GM12878 (cell line): ENCODE results near the gene SKA1. TPM values are rescaled to one million over a fixed set of nuclear protein-coding genes. Genes with fewer than 3 reads are reported as not detected.

ENCODE experiments used
- ATAC-seq: fragments of 200-7000 bp; cut with Tn5 transposase; 3 replicates; pipeline ENCODE4 v1.9.1; 2020; ENCODE audit warnings: mild to moderate bottlenecking, moderate library complexity
- BruUV-seq: library from RNA; stranded (reverse); fragments of 400-500 nt; replicated peaks from 2 replicates; lab custom pipeline; 2021; lab: Mats Ljungman, UMichigan
- CTCF ChIA-PET: fragments of 300-600 bp; sonication (Branson Sonifier 250); formaldehyde crosslinking; extraction: SDS; loops from one replicate; lab custom pipeline; 2021; ENCODE audit warnings: inconsistent platforms; lab: Yijun Ruan, JAX
- POLR2A ChIA-PET: fragments of 350-600 bp; formaldehyde crosslinking; extraction: SDS; loops from one replicate; lab custom pipeline; 2021; ENCODE audit warnings: inconsistent platforms; lab: Charles Lee
- RAD21 ChIA-PET: fragments of 300-600 bp; sonication (Branson Sonifier 250); formaldehyde crosslinking; loops from one replicate; lab custom pipeline; 2023; ENCODE audit warnings: antibody characterized with exemption; ENCODE audit not compliant: unreplicated experiment; lab: Charles Lee
- SMC1A ChIA-PET: fragments of 300-600 bp; sonication (Branson Sonifier 250); formaldehyde crosslinking; loops from one replicate; lab custom pipeline; 2023; ENCODE audit not compliant: unreplicated experiment, uncharacterized antibody; lab: Charles Lee
- DNase-seq: peaks from one replicate; pipeline ENCODE4 v3.0.0-alpha.2; 2011; ENCODE audit warnings: low read depth, low spot score
- FAIRE-seq: peaks from 3 replicates; lab custom pipeline; 2011; peaks lifted over from hg19 to GRCh38; lab: Jason Lieb, UNC
- H2AFZ ChIP-seq: 2 replicates; pipeline ENCODE4 v1.6.0; 2011; ENCODE audit warnings: low read depth, low read length, control low read depth; ENCODE audit not compliant: control insufficient read depth
- H3K27ac ChIP-seq: 2 replicates; pipeline ENCODE4 v1.5.1; 2011; ENCODE audit warnings: control low read depth; ENCODE audit not compliant: control insufficient read depth, insufficient read depth
- H3K27me3 ChIP-seq, 2 experiments: replicated peaks in 1 of 2; 2 replicates each; pipeline versions ENCODE4 v1.6.0 to v1.6.1; 2011; ENCODE audit warnings: low read length in 1 of 2; ENCODE audit not compliant: control insufficient read depth in 2 of 2, insufficient read depth in 2 of 2
- H3K36me3 ChIP-seq, 2 experiments: 2 replicates each; pipeline ENCODE4 v1.5.1; 2011; ENCODE audit warnings: low read length in 1 of 2; ENCODE audit not compliant: control insufficient read depth in 2 of 2, insufficient read depth in 2 of 2
- H3K4me1 ChIP-seq: 2 replicates; pipeline ENCODE4 v1.6.1; 2011; ENCODE audit warnings: mild to moderate bottlenecking, low read length, moderate library complexity, mixed read lengths; ENCODE audit not compliant: control insufficient read depth, insufficient read depth
- H3K4me2 ChIP-seq: 2 replicates; pipeline ENCODE4 v1.6.0; 2011; ENCODE audit warnings: control low read depth; ENCODE audit not compliant: control insufficient read depth, insufficient read depth
- H3K4me3 ChIP-seq: fragments of 200-600 bp; sonication (generic); 2 replicates; pipeline ENCODE4 v1.5.1; 2016
- H3K79me2 ChIP-seq: 2 replicates; pipeline ENCODE4 v1.6.0; 2011; ENCODE audit warnings: low read length; ENCODE audit not compliant: control insufficient read depth, insufficient read depth
- H3K9ac ChIP-seq: 2 replicates; pipeline ENCODE4 v1.8.0; 2011; ENCODE audit warnings: low read length, control low read depth, mixed read lengths; ENCODE audit not compliant: control insufficient read depth, insufficient read depth
- H3K9me3 ChIP-seq: replicated peaks from 3 replicates; pipeline ENCODE4 v1.5.1; 2011; ENCODE audit warnings: mild to moderate bottlenecking, low read length; ENCODE audit not compliant: control insufficient read depth, insufficient read depth
- H4K20me1 ChIP-seq: 2 replicates; pipeline ENCODE4 v1.6.0; 2011; ENCODE audit not compliant: control insufficient read depth, insufficient read depth
- CBFB ChIP-seq: IDR thresholded peaks from 2 replicates; pipeline ENCODE4 v1.6.1; 2016; ENCODE audit warnings: antibody characterized with exemption, low read depth
- CBX3 ChIP-seq: fragments of 200-600 bp; sonication (generic); IDR thresholded peaks from 2 replicates; pipeline ENCODE4 v1.6.1; 2016; ENCODE audit warnings: low read depth, borderline replicate concordance
- FOS ChIP-seq: IDR thresholded peaks from 3 replicates; pipeline ENCODE4 v1.6.1; 2011; ENCODE audit warnings: borderline replicate concordance; ENCODE audit not compliant: insufficient read length; ENCODE audit errors: extremely low read depth
- JUND ChIP-seq: IDR thresholded peaks from 2 replicates; pipeline ENCODE4 v1.6.1; 2012; ENCODE audit warnings: low read depth, mild to moderate bottlenecking, low read length, improper control_type of control experiment, moderate library complexity
- KDM1A ChIP-seq: fragments of 200-600 bp; sonication (generic); IDR thresholded peaks from 2 replicates; pipeline ENCODE4 v1.6.1; 2016; ENCODE audit warnings: borderline replicate concordance
- NFYA ChIP-seq: IDR thresholded peaks from 2 replicates; pipeline ENCODE4 v1.6.1; 2011; ENCODE audit warnings: low read depth, mild to moderate bottlenecking, low read length, improper control_type of control experiment, borderline replicate concordance
- NR2F1 ChIP-seq: fragments of 450-650 bp; conservative IDR thresholded peaks from 2 replicates; pipeline ENCODE4 v1.6.1; 2017; ENCODE audit warnings: mild to moderate bottlenecking
- NRF1 ChIP-seq: conservative IDR thresholded peaks from 2 replicates; pipeline ENCODE4 v1.6.1; 2011; ENCODE audit warnings: mild to moderate bottlenecking, low read depth, low read length, improper control_type of control experiment
- POLR2A ChIP-seq: IDR thresholded peaks from 2 replicates; pipeline ENCODE4 v1.6.1; 2011; ENCODE audit warnings: low read depth, mild to moderate bottlenecking, low read length
- PRDM15 ChIP-seq: fragments of 450-650 bp; formaldehyde crosslinking; IDR thresholded peaks from 2 replicates; pipeline ENCODE4 v1.4.0; 2020; ENCODE audit warnings: mild to moderate bottlenecking, moderate library complexity
- RAD51 ChIP-seq: fragments of 450-650 bp; IDR thresholded peaks from 2 replicates; pipeline ENCODE4 v1.6.1; 2016; ENCODE audit warnings: moderate library complexity, mild to moderate bottlenecking, inconsistent platforms
- RBBP5 ChIP-seq: fragments of 200-600 bp; sonication (generic); conservative IDR thresholded peaks from 2 replicates; pipeline ENCODE4 v1.6.1; 2016
- ZZZ3 ChIP-seq: IDR thresholded peaks from 2 replicates; pipeline ENCODE4 v1.6.1; 2011; ENCODE audit warnings: low read depth; ENCODE audit not compliant: control insufficient read depth, insufficient read length
- WGBS: methylation state at CpG from one replicate; pipeline ENCODE4 v1.1.6; 2016; ENCODE audit warnings: low lambda C conversion rate; ENCODE audit not compliant: insufficient replicate concordance, insufficient coverage; ENCODE audit errors: missing lambda C conversion rate; 5-methylcytosine and 5-hydroxymethylcytosine counted together
- in situ Hi-C: fragments of 300-500 bp; cut with MboI; formaldehyde crosslinking; loops from 9 replicates; pipeline ENCODE4 v1.14.3; 2018; ENCODE audit warnings: mixed read lengths
- intact Hi-C: fragments of 100-400 bp; cut with micrococcal nuclease; formaldehyde crosslinking; loops from one replicate; pipeline ENCODE4 v1.14.2; 2022; ENCODE audit not compliant: unreplicated experiment
- polyA plus RNA-seq, 11 experiments: library from polyadenylated mRNA; depleted of rRNA in 4 of 11; unstranded in 6 of 11; stranded (reverse) in 5 of 11; fragments of >200 nt; fragmentation: Nextera tagmentation in 4 of 11; fragmentation: Illumina TruSeq in 1 of 11; extraction: Ambion mirVana in 4 of 11; extraction: Trizol in 1 of 11; gene quantifications; 1 replicate in 1 of 11; 2 replicates in 10 of 11; pipeline versions ENCODE4 v1.2.1 to v1.2.3, GENCODE V29; 2011 to 2016; ENCODE audit warnings: inconsistent platforms in 2 of 11, missing spikeins in 2 of 11, low read depth in 1 of 11
- total RNA-seq, 4 experiments: library from RNA; depleted of rRNA in 3 of 4; stranded (reverse); fragments of >200 nt in 3 of 4; fragmentation: Illumina TruSeq in 1 of 4; extraction: Trizol in 1 of 4; gene quantifications; 2 replicates each; pipeline versions ENCODE4 v1.2.1 to v1.2.3, GENCODE V29; 2013 to 2021
- TF ChIP-seq, protein P1 (sequence below): fragments of 450-650 bp; conservative IDR thresholded peaks from 2 replicates; pipeline ENCODE4 v1.6.1; 2017; ENCODE audit warnings: mild to moderate bottlenecking, moderate library complexity
- TF ChIP-seq, protein P2 (sequence below): IDR thresholded peaks from 2 replicates; pipeline ENCODE4 v1.6.1; 2012; ENCODE audit warnings: low read depth, low read length, improper control_type of control experiment
- TF ChIP-seq, protein P3 (sequence below): fragments of 150-350 bp; IDR thresholded peaks from 2 replicates; pipeline ENCODE4 v1.6.1; 2016; ENCODE audit warnings: low read depth, low read length

SKA1 gene
- total and polyA plus RNA-seq, 10 of the 15 experiments (the other 5 are each of a cell fraction or from before 2014, with no cell fraction given): 16.4 to 36.7 (median 31.1) TPM

DNA sequence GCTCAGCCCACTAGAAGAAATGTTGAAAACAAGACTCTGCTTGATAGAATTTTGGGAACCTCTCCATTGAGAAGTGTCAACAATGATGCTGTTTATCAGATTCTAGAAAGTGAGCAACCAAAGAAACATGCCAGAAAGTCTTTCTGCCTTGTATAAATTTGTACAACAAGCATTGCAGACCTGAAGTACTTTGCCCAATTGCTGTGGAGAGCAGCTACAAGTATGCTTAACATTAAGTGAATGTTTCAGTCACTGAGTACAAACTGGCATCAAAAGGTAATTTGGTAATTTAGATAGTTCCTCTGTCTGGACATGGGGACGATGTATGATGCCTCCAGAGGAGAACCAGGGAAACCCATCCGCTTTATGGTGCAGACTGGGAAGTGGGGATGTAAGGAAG, 33.4 kb upstream of the SKA1 start:
- CTCF ChIA-PET: interaction anchor here (0.6 to 2.1 kb wide), 2 partner anchors 9 to 16 kb away, joined by 3 to 7 read pairs; no protein-coding TSS in a partner anchor
- no peak overlapping the region; the same call in 1 of the 2 replicates for H2AFZ ChIP-seq
- in situ Hi-C loops: no loop called here
- no peak for TF ChIP-seq NR2F1
- no peak for TF ChIP-seq POLR2A
- no peak for TF ChIP-seq CBX3
- TF ChIP-seq, protein P1, sequence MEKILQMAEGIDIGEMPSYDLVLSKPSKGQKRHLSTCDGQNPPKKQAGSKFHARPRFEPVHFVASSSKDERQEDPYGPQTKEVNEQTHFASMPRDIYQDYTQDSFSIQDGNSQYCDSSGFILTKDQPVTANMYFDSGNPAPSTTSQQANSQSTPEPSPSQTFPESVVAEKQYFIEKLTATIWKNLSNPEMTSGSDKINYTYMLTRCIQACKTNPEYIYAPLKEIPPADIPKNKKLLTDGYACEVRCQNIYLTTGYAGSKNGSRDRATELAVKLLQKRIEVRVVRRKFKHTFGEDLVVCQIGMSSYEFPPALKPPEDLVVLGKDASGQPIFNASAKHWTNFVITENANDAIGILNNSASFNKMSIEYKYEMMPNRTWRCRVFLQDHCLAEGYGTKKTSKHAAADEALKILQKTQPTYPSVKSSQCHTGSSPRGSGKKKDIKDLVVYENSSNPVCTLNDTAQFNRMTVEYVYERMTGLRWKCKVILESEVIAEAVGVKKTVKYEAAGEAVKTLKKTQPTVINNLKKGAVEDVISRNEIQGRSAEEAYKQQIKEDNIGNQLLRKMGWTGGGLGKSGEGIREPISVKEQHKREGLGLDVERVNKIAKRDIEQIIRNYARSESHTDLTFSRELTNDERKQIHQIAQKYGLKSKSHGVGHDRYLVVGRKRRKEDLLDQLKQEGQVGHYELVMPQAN: no peak
- TF ChIP-seq PRDM15: no peak
- TF ChIP-seq NRF1: no peak
- TF ChIP-seq, protein P2, sequence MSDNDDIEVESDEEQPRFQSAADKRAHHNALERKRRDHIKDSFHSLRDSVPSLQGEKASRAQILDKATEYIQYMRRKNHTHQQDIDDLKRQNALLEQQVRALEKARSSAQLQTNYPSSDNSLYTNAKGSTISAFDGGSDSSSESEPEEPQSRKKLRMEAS: no peak
- TF ChIP-seq, protein P3, sequence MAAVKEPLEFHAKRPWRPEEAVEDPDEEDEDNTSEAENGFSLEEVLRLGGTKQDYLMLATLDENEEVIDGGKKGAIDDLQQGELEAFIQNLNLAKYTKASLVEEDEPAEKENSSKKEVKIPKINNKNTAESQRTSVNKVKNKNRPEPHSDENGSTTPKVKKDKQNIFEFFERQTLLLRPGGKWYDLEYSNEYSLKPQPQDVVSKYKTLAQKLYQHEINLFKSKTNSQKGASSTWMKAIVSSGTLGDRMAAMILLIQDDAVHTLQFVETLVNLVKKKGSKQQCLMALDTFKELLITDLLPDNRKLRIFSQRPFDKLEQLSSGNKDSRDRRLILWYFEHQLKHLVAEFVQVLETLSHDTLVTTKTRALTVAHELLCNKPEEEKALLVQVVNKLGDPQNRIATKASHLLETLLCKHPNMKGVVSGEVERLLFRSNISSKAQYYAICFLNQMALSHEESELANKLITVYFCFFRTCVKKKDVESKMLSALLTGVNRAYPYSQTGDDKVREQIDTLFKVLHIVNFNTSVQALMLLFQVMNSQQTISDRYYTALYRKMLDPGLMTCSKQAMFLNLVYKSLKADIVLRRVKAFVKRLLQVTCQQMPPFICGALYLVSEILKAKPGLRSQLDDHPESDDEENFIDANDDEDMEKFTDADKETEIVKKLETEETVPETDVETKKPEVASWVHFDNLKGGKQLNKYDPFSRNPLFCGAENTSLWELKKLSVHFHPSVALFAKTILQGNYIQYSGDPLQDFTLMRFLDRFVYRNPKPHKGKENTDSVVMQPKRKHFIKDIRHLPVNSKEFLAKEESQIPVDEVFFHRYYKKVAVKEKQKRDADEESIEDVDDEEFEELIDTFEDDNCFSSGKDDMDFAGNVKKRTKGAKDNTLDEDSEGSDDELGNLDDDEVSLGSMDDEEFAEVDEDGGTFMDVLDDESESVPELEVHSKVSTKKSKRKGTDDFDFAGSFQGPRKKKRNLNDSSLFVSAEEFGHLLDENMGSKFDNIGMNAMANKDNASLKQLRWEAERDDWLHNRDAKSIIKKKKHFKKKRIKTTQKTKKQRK: no peak
- TF ChIP-seq KDM1A: no peak
- no peak for TF ChIP-seq RAD51
- TF ChIP-seq RBBP5: no peak
- no peak for TF ChIP-seq NFYA
- TF ChIP-seq ZZZ3: no peak
- no peak for TF ChIP-seq CBFB
- TF ChIP-seq JUND: no peak
- TF ChIP-seq FOS: no peak

More for the DNA sequence above, 33.4 kb upstream of the SKA1 start:
- no peaks in the 10 kb centered on the region; the same call in 1 of the 3 replicates for H3K9me3 ChIP-seq
- DNase-seq: no peak
- no peak overlapping the region for H3K9ac ChIP-seq
- H4K20me1 ChIP-seq: no peaks in the 10 kb centered on the region
- no peak for FAIRE-seq
- no peaks in the 10 kb centered on the region for H3K79me2 ChIP-seq
- ChIA-PET POLR2A (interaction anchor here (0.8 kb wide), 1 partner anchor 16 kb away, joined by 3 read pairs; no protein-coding TSS in a partner anchor), SMC1A (interaction anchor here (1.5 to 1.6 kb wide), 2 partner anchors 16 to 30 kb away, joined by 3 to 4 read pairs; no protein-coding TSS in a partner anchor), RAD21 (interaction anchor here (0.9 kb wide), 1 partner anchor 15 kb away, joined by 3 read pairs; no protein-coding TSS in a partner anchor)
- no peak overlapping the region for H3K4me2 ChIP-seq
- intact Hi-C loops: no loop called here
- ATAC-seq: no peak
- 67% methylated on average over 2 of the region's 2 CpGs for WGBS
- H3K27me3 ChIP-seq: no peaks in the 10 kb centered on the region
- H3K4me1 ChIP-seq: peaks cover 18% of the 10 kb centered on the region
- no peak overlapping the region for H3K4me3 ChIP-seq
- H3K27ac ChIP-seq: no peak overlapping the region
- H3K36me3 ChIP-seq: no peaks in the 10 kb centered on the region
- no TSS peak for BruUV-seq
